ENCODE measurements around the gene SLC1A4.

Gene SLC1A4

DNA sequence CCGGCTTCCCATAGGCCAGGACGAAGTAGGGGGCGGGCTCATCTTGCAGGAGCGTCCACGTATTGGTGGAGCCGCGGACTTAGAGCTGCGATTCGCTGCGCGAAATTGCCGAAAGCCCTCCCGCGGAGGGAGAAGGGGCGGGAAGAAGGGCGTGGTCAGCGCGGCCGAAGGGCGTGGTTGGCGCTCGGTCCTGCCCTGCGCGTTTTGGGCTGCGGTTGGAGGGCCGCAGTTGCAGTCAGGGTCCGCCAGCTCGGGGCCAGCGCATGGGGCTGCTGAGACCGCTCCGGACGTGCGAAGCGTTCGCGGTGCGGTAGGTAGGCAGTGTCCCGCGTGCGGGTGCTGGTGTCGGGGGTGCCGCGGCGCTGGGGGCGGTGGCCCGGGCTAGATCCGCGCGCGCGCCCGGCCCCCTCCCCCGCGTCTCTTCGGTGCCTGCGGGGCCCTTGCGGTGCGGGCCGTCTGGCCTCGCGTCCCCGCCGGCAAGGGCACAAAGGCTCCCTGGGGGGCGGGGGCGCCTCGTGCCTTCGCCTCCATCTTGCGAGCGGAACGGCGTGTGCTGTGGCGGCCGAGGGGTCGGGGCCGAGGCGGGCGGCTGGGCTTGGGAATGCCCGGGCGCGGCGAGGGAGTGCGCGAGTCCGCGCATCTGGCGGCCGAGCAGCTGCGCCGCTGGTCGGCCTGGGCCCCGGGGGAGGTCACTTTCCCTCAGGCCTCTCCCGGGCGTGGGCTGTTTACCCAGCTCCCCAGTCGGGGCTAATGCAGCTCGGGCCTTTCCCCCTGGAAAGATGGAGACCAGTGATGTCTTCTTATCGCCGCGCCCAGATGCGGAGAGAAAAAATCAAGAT, 67.2 kb downstream of the SLC1A4 start, which contains the start of gene CEP68:
TSS of gene CEP68 (plus strand) at position 202 of the 839 bp plus-strand sequence. CDS start 13,029 bp downstream, outside the sequence.
- DNase-seq = peak; percentile 96

DNA sequence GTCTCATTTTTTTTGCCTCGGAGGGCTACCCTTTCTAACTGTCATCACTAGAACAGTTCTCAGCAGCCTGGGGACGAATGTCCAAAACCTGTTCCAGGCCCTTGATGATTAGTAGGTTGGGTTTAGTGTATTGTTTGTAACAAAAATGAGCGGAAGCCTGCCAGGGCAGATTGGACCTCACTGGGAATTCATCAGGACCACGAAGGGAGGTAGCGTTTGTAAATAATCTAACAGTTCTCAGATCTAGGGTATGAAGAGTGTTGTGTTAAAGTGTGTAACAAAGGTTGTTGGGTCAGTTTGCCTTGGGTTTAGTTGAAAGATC, 67.8 kb downstream of the SLC1A4 start:
- DNase-seq = no peak

DNA sequence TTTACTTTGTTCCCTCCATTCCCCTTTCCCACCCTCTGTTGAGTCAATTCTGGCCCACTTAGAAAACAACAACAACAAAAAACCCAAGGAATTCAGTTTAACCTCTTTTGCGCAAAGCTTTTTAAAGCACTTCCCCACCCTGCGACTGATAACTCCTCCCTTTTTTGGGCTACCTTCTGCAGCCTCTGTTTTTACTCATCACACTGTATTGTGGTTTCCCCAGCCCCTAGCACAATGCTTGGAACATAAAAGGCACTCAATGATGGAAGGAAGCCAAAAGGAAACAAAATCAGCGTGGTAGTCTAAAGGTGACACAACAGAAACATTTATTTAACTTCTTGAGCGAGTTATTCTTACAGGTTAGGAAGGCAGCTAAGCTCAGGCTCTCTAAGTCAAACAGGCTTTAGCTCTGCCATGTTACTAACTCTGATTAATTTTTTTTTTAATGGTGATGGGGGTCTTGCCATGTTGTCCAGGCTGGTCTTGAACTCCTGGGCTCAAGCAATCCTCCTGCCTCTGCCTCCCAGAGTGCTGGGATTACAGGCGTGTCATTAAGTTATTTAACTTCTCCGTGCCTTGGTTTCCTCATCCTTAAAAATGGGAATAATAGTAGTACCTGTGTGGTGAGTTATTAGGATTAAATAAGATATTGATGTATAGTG, 68.3 kb downstream of the SLC1A4 start:
- DNase-seq = peak; percentile 62 to 65

DNA sequence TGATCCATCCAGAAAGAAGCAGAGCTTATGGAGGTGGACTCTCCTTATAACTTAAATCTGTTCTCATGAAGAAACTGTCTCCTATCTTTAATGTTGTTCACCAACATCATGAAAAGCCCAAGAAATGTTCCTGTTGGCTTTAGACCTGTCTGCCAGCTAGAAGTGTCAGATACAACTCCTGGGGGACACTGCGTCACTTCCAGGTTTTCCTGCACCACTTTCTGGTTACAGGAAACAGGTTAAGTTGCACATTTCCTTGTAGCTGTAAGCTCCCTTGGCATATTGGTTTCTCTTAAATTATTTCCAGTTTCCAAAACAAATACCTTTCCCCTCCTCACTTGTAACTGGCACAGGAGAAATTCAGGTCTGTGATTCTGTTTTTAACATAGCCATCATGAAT, 69.9 kb downstream of the SLC1A4 start:
- DNase-seq = no peak

DNA sequence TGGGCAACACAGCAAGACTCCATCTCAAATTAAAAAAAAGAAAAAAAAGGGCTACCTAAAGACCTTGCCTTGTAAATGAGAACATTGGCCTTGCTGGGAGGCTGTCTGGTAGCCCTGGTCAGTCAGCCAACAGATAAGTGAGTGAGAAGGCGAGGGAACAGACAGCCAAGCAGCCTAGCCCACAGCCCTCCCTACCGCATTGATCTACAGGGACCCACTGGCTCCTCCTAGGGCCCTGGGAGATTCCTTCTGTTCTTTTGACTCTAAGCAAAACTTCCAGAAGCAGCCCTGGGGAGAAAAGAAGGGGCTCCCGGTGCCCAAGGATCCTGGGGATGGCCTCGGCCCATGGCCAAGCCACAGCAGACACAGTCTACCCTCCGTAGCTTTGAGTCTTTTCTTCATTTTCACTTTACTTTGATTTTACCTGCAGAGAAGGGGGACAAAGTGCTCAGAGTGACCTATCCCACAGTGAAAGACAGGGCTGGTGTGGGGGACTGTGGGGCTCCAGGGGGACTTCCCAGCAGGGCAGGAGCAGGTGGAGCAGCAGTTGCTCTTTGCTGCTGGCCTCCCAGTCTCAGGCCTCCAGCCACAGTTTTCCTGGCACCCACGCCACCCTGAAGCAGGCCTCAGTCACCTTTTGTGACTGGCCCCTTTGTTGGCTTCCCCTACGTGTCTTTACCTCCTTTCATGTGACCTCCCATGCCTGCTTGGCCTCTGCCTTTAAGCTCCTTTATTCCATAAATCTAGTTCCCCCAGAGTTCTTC, 72.1 kb downstream of the SLC1A4 start:
- no peak for DNase-seq

DNA sequence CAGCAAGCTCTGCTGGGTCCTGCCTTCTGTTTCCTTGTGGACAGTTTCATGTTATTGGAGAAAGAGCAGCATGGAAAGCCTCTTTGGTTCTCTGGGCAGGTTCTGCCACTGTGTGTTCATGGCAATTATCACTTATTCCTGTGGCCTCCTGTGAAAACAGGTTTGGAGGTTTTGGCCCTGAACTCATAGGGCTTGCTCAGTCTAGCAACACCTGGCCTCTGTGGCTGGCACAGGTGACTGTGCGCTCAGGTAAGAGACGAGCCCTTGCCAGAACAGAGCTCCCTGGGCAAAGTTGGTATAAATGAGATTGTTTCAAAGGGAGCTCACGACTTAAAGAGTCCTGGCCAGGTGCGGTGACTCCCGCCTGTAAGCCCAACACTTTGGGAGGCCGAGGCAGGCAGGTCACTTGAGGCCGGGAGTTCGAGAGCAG, 72.7 kb downstream of the SLC1A4 start:
- DNase-seq = no peak

DNA sequence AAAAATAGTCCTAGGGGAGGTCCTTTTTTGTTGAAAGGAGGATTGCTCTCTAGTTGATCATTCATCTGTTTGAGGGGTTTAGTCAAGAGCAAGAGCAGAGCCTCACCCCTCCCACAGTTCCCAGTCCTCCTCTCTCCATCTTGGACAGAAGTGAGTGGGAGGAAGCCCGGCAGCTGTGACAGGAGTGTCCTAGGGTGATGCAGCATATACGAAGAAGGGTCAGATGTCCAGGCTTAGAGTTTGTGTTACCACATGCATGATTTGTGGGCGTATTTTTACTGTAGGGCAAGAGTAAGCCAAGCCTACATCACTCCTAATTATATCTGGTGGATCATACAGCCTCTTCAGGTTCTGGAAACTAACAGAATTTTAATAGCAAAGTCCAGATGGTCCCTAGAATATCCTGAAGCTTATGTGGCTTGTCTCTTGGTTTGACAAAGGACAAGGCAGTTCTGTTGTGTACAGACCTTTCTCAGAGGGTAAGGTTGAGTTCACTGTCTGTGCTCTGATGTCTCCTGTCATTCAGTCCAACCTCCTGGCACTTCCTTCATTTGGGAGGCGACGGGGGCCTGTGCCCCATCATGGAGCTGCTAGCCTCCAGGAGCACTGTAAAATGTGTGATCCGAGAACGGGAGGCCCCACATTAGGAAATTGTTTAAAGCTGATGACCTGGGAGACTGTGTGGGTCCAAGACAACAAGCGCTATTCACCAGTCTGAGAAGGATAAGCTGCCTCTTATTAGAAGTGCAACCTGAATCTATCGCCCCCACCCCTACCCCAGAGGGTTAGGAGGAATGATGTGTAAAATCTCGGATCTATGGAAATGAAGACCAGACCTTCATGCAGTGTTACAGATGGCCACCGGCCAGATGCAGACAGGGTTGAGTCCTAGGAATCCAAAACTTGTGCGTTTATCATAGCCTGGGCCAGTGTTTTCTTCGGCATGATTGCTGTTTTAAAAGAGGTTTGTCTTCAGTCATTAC, 73.9 kb downstream of the SLC1A4 start:
- DNase-seq = no peak

DNA sequence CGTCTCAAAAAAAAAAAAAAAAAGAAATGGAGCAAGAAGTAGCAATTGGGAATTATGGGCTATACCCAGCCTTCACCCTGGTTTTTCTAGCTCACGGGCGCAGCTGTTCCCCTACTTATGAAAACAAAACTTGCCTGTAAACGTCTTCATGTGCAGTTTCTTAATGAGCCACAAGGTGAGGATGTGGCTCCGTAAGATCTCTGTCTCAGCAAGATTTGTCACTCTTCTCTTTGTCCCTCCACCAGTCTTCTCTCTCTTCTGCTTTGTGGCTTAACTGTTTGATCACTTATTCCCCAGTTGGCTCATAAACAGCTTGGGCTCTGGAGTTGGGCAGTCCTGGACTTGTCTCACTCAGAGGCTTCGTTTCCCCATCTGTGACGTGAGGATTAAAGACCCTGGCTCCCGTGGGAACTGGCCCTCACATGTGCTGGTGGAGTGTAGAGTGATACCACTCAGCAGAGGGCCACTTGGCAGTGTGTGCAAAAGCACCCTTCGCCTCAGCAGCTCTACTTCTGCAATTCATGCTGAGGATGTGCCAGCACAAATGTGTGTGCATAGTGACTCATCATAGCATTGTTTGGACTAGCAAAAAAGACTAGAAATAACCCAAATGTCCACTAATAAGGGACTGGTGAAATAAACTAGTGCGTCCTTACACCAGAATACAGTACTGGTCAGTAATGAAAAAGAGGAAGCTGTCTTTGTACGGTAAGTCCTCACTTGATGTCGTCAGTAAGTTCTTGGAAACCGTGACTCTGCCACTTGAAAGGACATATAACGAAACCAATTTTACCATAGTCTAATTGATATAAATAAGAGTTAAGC, 75.7 kb downstream of the SLC1A4 start:
- DNase-seq = peak in 1 of 2 donors; percentile 41

DNA sequence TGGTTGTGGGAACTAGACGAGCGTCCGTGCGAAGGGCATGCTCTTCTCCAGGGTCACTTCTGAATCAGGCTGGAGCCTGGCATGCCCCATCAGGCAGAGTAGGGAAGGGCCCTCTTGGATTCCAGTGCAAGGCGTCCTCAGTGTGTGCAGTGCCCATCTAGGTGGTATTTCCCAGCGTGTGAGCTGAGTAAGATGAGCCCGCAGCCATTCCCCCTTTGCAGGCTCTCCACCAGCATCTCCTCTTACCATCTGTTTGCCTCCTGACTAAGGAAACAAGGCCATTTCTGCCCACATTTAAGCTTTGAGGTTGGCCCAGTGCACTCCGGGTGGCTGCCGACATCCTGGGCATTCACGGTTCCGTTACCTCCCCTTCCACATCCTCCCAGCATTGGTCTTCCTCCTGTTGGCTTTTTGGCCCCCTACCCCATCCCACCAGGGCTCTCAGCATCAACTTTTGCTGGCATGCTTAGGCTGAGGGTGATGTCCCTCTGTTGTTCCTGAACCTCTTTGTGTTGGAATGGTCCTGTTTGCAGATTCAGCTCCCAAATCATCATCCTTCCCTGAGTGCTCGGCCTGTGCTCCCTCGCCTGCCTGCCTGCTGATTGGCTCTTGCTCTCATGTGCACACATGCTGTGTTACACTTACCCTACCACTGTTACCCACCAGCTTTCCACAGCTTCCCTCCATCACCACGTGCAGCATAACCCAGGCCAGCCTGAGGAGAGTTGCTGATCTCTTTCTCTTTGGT, 78.8 kb downstream of the SLC1A4 start:
- DNase-seq = no peak

DNA sequence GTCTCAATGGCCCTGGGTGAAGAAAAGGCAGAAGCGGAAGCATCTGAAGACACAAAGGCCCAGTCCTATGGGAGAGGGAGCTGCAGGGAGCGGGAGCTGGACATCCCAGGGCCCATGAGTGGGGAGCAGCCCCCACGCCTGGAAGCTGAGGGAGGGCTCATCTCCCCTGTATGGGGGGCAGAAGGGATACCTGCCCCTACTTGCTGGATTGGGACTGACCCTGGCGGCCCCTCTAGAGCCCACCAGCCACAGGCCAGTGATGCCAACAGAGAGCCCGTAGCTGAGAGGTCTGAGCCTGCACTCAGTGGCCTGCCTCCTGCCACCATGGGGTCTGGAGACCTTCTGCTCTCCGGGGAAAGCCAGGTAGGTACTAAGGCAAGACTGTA, 80.2 kb downstream of the SLC1A4 start:
- no peak for DNase-seq

DNA sequence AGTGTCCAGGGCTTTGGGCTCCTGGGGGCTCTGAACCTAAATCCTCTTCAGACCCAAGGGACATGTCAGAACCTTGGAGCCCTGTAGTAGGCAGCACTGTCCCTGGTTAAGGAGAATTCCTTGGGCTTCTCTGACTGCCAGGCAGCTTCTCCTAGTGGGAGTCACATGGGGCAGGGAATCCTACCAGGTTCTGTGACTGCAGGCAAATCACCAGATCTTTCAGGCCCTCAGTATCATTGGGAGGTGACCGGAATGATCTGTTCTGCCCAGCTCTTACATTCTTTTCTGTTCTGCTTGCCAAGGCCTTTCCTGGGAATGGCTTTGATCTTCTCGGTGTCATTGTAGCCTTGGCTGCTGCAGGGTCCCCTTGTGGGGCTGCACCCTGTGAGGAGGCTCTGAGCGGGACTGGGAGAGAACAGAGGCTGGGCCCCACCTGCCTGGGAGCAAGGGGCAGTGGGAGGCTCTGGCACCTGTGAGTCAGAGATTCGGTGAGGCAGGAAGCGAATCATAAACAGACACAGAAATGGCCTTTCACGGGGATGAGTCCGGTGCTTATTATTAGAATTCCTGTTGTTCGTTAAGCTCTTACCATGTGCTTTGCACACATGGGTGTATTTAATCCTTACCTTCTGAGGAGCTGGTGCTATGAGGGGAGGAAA, 81.1 kb downstream of the SLC1A4 start:
- DNase-seq = no peak

DNA sequence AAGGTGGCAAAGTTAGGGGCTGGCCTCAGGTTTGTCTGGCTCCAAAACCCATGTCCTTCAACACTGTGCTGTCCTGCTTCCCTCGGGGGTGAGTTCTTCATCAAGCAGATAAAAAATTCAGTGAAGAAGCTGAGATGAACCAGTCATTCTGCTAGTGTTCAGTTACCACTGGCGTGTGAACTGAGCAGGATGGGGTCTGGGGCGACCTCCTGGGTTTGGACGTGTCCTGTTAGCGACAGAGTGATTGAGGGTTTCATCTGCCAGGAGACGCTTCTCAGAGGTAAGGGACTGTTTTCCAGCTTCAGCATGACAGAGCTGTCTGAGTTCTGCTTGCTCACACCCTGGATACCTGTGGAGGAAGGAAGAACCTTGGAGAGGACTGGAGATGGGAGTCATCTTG, 81.7 kb downstream of the SLC1A4 start:
- no peak for DNase-seq

DNA sequence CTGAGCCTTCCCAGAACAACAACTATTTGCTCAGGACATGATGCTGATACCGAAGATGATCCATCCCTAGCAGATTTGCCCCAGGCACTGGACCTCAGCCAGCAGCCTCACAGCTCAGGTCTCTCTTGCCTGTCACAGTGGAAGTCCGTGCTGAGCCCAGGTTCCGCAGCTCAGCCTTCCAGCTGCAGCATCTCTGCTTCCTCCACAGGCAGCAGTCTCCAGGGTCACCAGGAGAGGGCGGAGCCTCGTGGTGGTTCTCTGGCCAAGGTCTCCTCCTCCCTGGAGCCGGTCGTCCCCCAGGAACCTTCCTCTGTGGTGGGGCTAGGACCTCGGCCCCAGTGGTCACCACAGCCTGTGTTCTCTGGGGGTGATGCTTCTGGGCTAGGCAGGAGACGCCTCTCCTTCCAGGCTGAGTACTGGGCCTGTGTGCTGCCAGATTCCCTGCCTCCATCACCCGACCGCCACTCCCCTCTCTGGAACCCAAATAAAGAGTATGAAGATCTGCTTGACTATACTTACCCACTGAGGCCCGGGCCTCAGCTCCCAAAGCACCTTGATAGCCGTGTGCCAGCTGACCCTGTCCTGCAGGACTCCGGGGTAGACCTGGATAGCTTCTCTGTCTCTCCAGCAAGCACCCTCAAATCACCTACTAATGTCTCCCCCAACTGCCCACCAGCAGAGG, 82.4 kb downstream of the SLC1A4 start:
- DNase-seq = no peak

DNA sequence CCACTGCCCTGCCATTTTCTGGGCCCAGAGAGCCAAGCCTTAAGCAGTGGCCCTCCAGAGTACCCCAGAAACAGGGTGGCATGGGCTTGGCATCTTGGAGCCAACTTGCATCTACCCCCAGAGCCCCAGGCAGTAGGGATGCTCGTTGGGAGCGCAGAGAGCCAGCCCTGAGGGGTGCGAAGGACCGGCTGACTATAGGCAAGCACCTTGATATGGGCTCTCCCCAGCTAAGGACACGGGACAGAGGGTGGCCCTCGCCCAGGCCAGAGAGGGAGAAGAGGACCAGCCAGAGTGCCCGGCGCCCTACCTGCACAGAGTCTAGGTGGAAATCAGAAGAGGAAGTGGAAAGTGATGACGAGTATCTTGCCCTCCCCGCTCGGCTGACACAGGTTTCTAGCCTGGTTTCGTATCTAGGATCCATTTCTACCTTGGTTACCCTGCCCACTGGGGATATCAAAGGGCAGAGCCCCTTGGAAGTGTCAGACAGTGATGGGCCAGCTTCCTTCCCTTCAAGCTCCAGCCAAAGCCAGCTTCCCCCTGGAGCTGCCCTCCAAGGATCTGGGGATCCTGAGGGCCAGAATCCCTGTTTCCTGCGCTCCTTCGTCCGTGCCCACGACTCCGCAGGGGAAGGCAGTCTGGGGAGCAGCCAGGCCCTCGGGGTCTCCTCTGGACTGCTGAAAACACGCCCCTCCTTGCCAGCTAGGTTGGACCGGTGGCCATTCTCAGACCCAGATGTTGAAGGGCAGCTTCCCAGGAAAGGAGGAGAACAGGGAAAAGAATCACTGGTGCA, 83.2 kb downstream of the SLC1A4 start:
- no peak for DNase-seq
